HG02623 (cell line): ENCODE data around the gene HNRNPCL4.
"Not testable (repeated sequence)": the region's sequence is repeated elsewhere in the genome, so short reads cannot be mapped to it uniquely, and the experiment has no call there.

Experiments used
- ATAC-seq: cut with Tn5 transposase; IDR thresholded peaks from one replicate; pipeline ENCODE4 v1.9.1; 2021; ENCODE audit warnings: moderate library complexity; ENCODE audit not compliant: unreplicated experiment

The HNRNPCL4 gene

DNA sequence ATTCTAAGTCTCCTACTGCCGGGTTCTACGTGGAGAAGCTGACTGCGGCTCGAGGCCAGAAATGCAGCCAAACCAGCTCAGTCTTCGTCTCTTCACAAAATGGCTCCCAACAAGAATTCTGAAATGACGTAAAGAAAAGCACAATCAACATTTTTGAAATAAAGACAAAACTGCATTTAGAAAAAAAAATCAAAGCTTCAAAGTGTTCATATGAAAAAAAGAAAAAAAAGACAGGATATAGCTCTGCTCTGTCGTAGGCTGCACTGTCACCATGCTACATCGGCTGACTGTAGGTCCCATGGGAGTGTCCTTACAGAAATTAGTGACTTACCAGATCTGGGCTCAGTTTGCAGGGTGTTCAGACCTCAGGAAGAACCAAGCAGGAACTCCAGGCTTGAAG lies at the start of gene HNRNPCL4:
Gene HNRNPCL4 (minus strand): TSS at position 101 of the 400 bp plus-strand sequence. CDS start 164 bp downstream, outside the sequence.
- ATAC-seq, result not testable (repeated sequence)

DNA sequence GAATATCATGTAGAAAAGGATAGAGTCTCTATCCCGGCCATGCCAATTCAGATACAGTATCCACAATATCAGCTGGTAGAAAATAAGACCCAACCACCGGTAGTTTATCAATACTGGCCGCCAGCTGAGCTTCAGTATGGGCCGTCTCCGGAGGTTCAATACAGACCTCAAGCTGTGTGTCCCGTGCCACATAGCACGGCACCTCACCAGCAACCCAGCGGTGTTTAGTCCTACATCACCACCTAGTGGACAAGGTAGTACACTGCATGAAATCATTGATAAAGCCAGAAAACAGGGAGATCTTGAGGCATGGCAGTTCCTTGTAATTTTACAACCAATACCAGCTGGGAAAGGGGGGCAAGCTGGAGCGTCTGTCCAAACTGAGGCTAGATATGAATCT lies 43.3 kb upstream of the HNRNPCL4 start:
- ATAC-seq, result not testable (repeated sequence)

DNA sequence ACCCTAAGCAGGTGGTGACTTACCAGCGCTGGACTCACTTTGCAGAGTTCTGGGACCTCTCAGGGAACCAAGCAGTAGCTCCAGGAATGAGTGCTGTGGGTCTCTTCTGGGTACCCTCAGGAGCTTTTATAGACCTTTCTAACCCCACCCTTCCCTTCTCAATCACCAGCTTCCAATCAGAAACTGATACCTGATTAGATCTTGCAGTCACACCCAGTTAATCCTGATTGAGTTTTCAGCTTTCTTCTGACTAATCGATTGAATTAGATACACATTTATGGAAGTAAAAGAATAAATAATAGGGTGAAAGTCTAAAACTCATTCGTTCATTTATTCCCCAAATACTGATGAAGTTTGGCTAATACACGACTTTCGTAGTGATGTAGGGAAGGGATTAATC lies 35.9 kb upstream of the HNRNPCL4 start, which contains the start of gene PRAMEF13:
Gene PRAMEF13 (minus strand): TSS at position 101 of the 400 bp plus-strand sequence. CDS start 1,820 bp downstream, outside the sequence.
- not testable (repeated sequence) for ATAC-seq

DNA sequence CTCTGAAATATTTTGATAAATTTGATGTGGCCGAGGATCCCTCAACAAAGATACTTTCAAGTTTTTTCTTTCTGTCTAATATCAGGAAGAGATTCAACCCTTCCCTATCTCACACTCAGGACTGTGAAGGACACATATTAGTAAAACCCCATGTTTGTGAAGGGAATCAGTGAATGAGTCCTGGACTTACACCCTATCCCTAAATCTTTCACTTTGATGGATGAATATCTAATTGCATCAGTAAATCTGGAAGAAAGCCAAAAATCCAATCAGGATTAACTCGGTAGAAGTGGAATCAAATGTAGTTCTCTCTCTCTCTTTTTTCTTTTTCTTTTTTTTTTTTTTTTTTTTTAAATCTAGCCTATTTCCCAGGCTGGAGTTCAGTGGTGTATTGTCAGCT lies 6.1 kb upstream of the HNRNPCL4 start, which contains the start of gene PRAMEF9:
Gene PRAMEF9 (plus strand): TSS at position 301 of the 400 bp plus-strand sequence. CDS start 3,433 bp downstream, outside the sequence.
- ATAC-seq, result not testable (repeated sequence)

DNA sequence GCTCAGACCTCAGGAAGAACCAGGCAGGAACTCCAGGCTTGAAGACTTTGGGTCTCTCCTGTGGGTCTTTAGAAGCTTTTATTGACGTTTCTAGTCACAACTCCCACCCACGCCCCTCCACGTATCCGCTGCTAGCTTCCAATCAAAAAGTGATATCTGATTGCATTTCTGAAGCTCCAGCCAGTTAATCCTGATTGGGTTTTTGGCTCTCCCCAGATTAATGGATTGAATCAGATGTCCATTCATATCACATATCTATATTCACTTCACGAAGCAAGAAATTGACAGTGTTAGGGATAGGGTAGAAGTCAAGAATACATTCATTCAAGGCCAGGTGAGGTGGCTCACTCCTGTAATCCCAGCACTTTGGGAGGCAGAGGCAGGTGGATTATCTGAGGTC lies 9.5 kb downstream of the HNRNPCL4 start, which contains the start of gene PRAMEF26:
Gene PRAMEF26 (minus strand): TSS at position 101 of the 400 bp plus-strand sequence. CDS start 2,914 bp downstream, outside the sequence.
- ATAC-seq, result not testable (repeated sequence)

DNA sequence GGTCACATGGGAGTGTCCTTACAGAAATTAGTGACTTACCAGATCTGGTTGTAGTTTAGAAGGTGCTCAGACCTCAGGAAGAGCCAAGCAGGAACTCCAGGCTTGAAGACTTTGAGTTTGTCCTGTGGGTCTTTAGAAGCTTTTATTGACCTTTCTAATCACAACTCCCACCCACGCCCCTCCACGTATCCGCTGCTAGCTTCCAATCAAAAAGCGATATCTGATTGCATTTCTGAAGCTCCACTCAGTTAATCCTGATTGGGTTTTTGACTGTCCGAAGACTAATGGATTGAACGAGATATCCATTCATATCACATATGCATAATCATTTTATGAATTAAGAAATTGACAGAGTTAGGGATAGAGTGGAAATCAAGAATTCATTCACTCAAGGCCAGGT lies 48.7 kb downstream of the HNRNPCL4 start, which contains the start of gene HNRNPCL2:
Gene HNRNPCL2 (minus strand): TSS at position 101 of the 400 bp plus-strand sequence. CDS start 454 bp downstream, outside the sequence.
- not testable (repeated sequence) for ATAC-seq
